OCI-LY7 (cell line): ENCODE measurements around the gene DNAL1. TPM values are rescaled to one million over a fixed set of nuclear protein-coding genes. Genes with fewer than 3 reads are reported as not detected.
A peak's percentile ranks its signal among the peaks of the same experiment; 100 is the strongest.

Source experiments
- BruUV-seq: library from RNA; stranded (reverse); fragments of 400-500 nt; replicated peaks from 2 replicates; lab custom pipeline; 2021; lab: Mats Ljungman, UMichigan
- CTCF ChIA-PET: fragments of 300-600 bp; sonication (Branson Sonifier 250); formaldehyde crosslinking; loops from one replicate; lab custom pipeline; 2022; ENCODE audit warnings: antibody characterized with exemption; ENCODE audit not compliant: unreplicated experiment; lab: Charles Lee
- POLR2A ChIA-PET: fragments of 300-600 bp; sonication (Branson Sonifier 250); formaldehyde crosslinking; loops from one replicate; lab custom pipeline; 2022; ENCODE audit warnings: antibody characterized with exemption; lab: Charles Lee
- DNase-seq: peaks from one replicate; pipeline ENCODE4 v3.0.0-alpha.2; 2015; ENCODE audit warnings: low spot score
- H2AFZ ChIP-seq: fragments of 200-600 bp; sonication (generic), shearing (Covaris generic); 2 replicates; pipeline ENCODE4 v1.6.1; 2014; ENCODE audit warnings: mild to moderate bottlenecking, antibody characterized with exemption, low read length, moderate library complexity
- H3K27ac ChIP-seq: fragments of 200-600 bp; sonication (generic); 2 replicates; pipeline ENCODE4 v1.5.1; 2014; ENCODE audit warnings: mixed run types, low read depth, mild to moderate bottlenecking, moderate library complexity, low read length, inconsistent platforms; ENCODE audit not compliant: poor library complexity, severe bottlenecking
- H3K36me3 ChIP-seq: fragments of 200-600 bp; sonication (generic); 2 replicates; pipeline ENCODE4 v1.6.1; 2014; ENCODE audit warnings: mild to moderate bottlenecking, antibody characterized with exemption, low read length, moderate library complexity, mixed read lengths; ENCODE audit not compliant: insufficient read depth
- H3K4me1 ChIP-seq: fragments of 200-600 bp; sonication (generic); 2 replicates; pipeline ENCODE4 v1.5.1; 2014; ENCODE audit warnings: mild to moderate bottlenecking, low read length; ENCODE audit not compliant: insufficient read depth, poor library complexity, severe bottlenecking
- H3K4me2 ChIP-seq: fragments of 200-600 bp; sonication (generic); 2 replicates; pipeline ENCODE4 v1.6.1; 2014; ENCODE audit warnings: mild to moderate bottlenecking, low read length
- H3K4me3 ChIP-seq: fragments of 200-600 bp; sonication (generic); 2 replicates; pipeline ENCODE4 v1.5.1; 2014; ENCODE audit warnings: mild to moderate bottlenecking, low read depth, low read length; ENCODE audit not compliant: poor library complexity, severe bottlenecking
- H3K79me2 ChIP-seq: fragments of 200-600 bp; sonication (generic); 2 replicates; pipeline ENCODE4 v1.6.1; 2016; ENCODE audit warnings: low read depth, mild to moderate bottlenecking, low read length, moderate library complexity, mixed read lengths; ENCODE audit not compliant: insufficient read depth
- H3K9me2 ChIP-seq: fragments of 200-600 bp; sonication (generic); 2 replicates; pipeline ENCODE4 v1.6.1; 2016; ENCODE audit warnings: mild to moderate bottlenecking, low read length, mixed read lengths; ENCODE audit not compliant: insufficient read depth
- H3K9me3 ChIP-seq: fragments of 200-600 bp; sonication (generic); 2 replicates; pipeline ENCODE4 v1.6.1; 2014; ENCODE audit warnings: mild to moderate bottlenecking, mixed run types, low read length, mixed read lengths
- H4K20me1 ChIP-seq: fragments of 200-600 bp; sonication (generic); 2 replicates; pipeline ENCODE4 v1.6.1; 2014; ENCODE audit warnings: mild to moderate bottlenecking, antibody characterized with exemption, low read length, moderate library complexity, mixed read lengths; ENCODE audit not compliant: insufficient read depth
- EZH2phosphoT487 ChIP-seq: fragments of 200-600 bp; sonication (generic); IDR thresholded peaks from 2 replicates; pipeline ENCODE4 v1.6.1; 2018; ENCODE audit warnings: low read depth, borderline replicate concordance, mild to moderate bottlenecking, mixed run types, antibody characterized with exemption, low read length, moderate library complexity, mixed read lengths
- intact Hi-C: fragments of 100-400 bp; cut with micrococcal nuclease; formaldehyde crosslinking; loops from one replicate; pipeline ENCODE4 v1.10.0; 2022; ENCODE audit not compliant: unreplicated experiment
- total RNA-seq, 2 experiments: library from RNA; depleted of rRNA in 1 of 2; stranded (reverse); fragments of >200 nt in 1 of 2; shearing (Covaris generic) in 1 of 2; gene quantifications; 2 replicates each; pipeline ENCODE4 v1.2.3, GENCODE V29; 2014 to 2022
- TF ChIP-seq, protein P1 (sequence below): fragments of 200-600 bp; sonication (generic); conservative IDR thresholded peaks from 2 replicates; pipeline ENCODE4 v1.5.1; 2014; ENCODE audit warnings: mild to moderate bottlenecking, antibody characterized with exemption, low read length, moderate library complexity, mixed read lengths

Gene DNAL1
- total RNA-seq, 2 experiments from 2014 or later: 5.6 to 7.5 TPM

DNA sequence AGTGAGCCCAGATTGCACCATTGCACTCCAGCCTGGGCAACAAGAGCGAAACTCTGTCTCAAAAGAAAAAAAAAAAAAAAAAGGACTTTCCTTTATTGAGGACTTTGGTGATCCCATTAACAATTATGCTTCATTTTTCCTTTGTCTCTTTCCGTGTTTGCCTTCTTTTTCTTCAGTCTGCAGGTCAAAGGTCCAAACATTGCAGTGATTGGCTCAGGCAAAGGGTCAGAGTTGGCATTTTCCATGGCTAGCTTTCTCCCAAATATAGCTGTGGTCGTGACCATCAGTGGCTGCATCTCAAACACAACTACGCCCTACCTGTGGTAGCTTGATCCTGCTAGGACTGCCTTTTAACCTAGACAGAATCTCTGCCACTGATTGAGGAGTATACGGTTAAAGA is 7.0 kb upstream of the DNAL1 start:
- POLR2A ChIA-PET: interaction anchor here (0.6 to 1.5 kb wide), 2 partner anchors 13 to 220 kb away, joined by 4 to 7 read pairs; no protein-coding TSS in a partner anchor
- H3K79me2 ChIP-seq: no peaks in the 10 kb centered on the region
- H3K4me3 ChIP-seq: no peak overlapping the region
- CTCF ChIA-PET: interaction anchor here (0.6 kb wide), 1 partner anchor 143 kb away, joined by 3 read pairs; no protein-coding TSS in a partner anchor
- H3K36me3 ChIP-seq: no peaks in the 10 kb centered on the region
- no peaks in the 10 kb centered on the region for H4K20me1 ChIP-seq
- no peak overlapping the region for H2AFZ ChIP-seq
- no peaks in the 10 kb centered on the region for H3K9me2 ChIP-seq
- H3K27ac ChIP-seq: no peak overlapping the region
- intact Hi-C loops: no loop called here
- H3K4me2 ChIP-seq: no peak overlapping the region
- H3K9me3 ChIP-seq: no peaks in the 10 kb centered on the region
- TF ChIP-seq, protein P1, sequence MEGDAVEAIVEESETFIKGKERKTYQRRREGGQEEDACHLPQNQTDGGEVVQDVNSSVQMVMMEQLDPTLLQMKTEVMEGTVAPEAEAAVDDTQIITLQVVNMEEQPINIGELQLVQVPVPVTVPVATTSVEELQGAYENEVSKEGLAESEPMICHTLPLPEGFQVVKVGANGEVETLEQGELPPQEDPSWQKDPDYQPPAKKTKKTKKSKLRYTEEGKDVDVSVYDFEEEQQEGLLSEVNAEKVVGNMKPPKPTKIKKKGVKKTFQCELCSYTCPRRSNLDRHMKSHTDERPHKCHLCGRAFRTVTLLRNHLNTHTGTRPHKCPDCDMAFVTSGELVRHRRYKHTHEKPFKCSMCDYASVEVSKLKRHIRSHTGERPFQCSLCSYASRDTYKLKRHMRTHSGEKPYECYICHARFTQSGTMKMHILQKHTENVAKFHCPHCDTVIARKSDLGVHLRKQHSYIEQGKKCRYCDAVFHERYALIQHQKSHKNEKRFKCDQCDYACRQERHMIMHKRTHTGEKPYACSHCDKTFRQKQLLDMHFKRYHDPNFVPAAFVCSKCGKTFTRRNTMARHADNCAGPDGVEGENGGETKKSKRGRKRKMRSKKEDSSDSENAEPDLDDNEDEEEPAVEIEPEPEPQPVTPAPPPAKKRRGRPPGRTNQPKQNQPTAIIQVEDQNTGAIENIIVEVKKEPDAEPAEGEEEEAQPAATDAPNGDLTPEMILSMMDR: no peak
- no peak for TF ChIP-seq EZH2phosphoT487
- DNase-seq: no peak
- H3K4me1 ChIP-seq: peaks cover 7% of the 10 kb centered on the region
- BruUV-seq: no TSS peak

DNA sequence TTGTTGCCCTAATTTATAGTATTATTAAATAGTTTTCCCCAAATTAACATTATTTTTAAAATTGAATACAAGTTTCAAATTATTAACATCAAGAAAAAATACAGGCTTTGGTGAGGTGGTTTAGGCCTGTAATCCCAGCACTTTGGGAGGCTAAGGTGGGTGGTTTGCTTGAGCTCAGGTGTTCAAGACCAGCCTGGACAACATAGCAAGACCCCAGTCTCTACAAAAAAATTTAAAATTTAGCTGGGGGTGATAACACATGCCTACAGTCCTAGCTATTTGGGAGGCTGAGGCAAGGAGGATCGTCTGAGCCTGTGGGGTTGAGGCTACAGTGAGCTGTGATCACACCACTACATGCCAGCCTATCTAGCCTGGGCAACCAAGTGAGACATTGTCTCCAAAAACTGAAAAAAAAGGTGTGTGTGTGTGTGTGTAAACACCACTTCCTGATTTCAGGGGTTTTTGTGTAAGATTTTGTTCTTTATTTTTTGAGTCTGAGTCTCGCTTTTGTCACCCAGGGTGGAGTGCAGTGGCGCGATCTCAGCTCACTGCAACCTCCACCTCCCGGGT is 3.9 kb upstream of the DNAL1 start:
- H2AFZ ChIP-seq: no peak overlapping the region
- no peak for DNase-seq
- CTCF ChIA-PET: no interaction called here
- peaks cover 12% of the 10 kb centered on the region for H3K4me1 ChIP-seq
- H4K20me1 ChIP-seq: no peaks in the 10 kb centered on the region
- intact Hi-C loops: no loop called here
- H3K36me3 ChIP-seq: no peaks in the 10 kb centered on the region
- BruUV-seq: no TSS peak
- POLR2A ChIA-PET: no interaction called here
- no peaks in the 10 kb centered on the region for H3K79me2 ChIP-seq
- no peak overlapping the region for H3K4me3 ChIP-seq
- H3K9me3 ChIP-seq: no peaks in the 10 kb centered on the region
- H3K4me2 ChIP-seq: no peak overlapping the region
- no peaks in the 10 kb centered on the region for H3K9me2 ChIP-seq
- TF ChIP-seq, protein P1: no peak
- TF ChIP-seq EZH2phosphoT487: no peak
- no peak overlapping the region for H3K27ac ChIP-seq

DNA sequence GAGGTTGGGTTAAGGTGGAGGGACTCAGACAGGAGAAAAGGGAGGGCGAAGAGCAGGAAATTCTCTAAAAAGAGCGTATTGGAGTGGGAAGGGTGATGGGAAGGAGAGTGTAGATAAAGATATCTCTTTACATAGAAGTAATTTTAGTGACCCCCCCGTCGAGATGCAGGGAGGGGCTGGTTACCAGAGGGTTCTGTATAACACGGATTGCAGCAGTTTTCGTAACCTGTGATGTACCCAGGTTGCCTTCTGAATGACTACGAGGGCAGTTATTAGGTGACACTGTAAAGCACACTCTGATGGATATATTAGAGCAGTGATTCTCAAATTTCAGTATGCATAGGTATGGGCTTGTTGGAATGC is 443 bp downstream of the DNAL1 start:
- H3K36me3 ChIP-seq: no peaks in the 10 kb centered on the region
- H3K9me3 ChIP-seq: no peaks in the 10 kb centered on the region
- ChIA-PET CTCF (no interaction called here), POLR2A (interaction anchor here (0.5 to 1.8 kb wide), 2 partner anchors 9 to 74 kb away, joined by 3 to 4 read pairs; no protein-coding TSS in a partner anchor)
- intact Hi-C loops: loop anchor here (2.0 kb wide), 1 partner anchor 68 kb away; no protein-coding TSS in a partner anchor
- H3K27ac ChIP-seq: no peak overlapping the region
- no TSS peak for BruUV-seq
- no peaks in the 10 kb centered on the region for H3K79me2 ChIP-seq
- H3K4me1 ChIP-seq: peaks cover 13% of the 10 kb centered on the region
- no peak for DNase-seq
- H2AFZ ChIP-seq: peak overlapping the region; percentile 94
- H3K4me3 ChIP-seq: peak overlapping the region; percentile 75
- peak overlapping the region; percentile 80 for H3K4me2 ChIP-seq
- TF ChIP-seq, protein P1: no peak
- no peak for TF ChIP-seq EZH2phosphoT487
- H4K20me1 ChIP-seq: no peaks in the 10 kb centered on the region
- no peaks in the 10 kb centered on the region for H3K9me2 ChIP-seq
